ENCODE results near the gene SHISAL2A.

DNA sequence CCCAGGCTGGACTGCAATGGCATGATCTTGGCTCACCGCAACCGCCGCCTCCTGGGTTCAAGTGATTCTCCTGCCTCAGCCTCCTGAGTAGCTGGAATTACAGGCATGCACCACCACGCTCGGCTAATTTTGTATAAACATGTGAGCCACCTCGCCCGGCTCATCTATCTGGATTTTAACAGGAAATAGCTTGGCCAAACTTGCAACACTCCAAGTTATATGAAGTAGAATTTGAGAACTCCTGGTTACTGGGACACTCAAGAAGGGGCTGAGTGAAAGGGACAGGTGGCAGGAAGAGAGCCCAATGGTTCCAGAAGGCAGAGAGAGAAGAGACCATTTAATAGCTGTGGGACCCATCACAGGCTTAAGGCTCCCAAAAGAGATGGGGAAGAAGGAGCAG, 33.7 kb upstream of the SHISAL2A start:
- TF ChIP-seq, protein P1, sequence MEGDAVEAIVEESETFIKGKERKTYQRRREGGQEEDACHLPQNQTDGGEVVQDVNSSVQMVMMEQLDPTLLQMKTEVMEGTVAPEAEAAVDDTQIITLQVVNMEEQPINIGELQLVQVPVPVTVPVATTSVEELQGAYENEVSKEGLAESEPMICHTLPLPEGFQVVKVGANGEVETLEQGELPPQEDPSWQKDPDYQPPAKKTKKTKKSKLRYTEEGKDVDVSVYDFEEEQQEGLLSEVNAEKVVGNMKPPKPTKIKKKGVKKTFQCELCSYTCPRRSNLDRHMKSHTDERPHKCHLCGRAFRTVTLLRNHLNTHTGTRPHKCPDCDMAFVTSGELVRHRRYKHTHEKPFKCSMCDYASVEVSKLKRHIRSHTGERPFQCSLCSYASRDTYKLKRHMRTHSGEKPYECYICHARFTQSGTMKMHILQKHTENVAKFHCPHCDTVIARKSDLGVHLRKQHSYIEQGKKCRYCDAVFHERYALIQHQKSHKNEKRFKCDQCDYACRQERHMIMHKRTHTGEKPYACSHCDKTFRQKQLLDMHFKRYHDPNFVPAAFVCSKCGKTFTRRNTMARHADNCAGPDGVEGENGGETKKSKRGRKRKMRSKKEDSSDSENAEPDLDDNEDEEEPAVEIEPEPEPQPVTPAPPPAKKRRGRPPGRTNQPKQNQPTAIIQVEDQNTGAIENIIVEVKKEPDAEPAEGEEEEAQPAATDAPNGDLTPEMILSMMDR (conservative IDR thresholded peaks at IDR 0.05 in 1 of 2, IDR thresholded peaks at IDR 0.05 in 1 of 2; ENCODE audit: low read depth in 1 of 2, low read length in 2 of 2), result no peak
- no peak for TF ChIP-seq EZH2 (IDR thresholded peaks at IDR 0.05; ENCODE audit: low read length, missing control alignments)

Measured in fibroblast of lung (primary cell).